Adipocyte (in vitro differentiated cells): Measurements from ENCODE around the gene ACKR3.

Source experiments
- DNase-seq: peaks from one replicate; pipeline ENCODE4 v3.0.0-alpha.2; 2015; ENCODE audit warnings: low read depth
- H3K27me3 ChIP-seq: replicated peaks from 2 replicates; pipeline ENCODE4 v1.7.0; 2013; ENCODE audit warnings: mild to moderate bottlenecking, low read length, moderate library complexity; ENCODE audit not compliant: control insufficient read depth, insufficient read depth
- H3K36me3 ChIP-seq: 2 replicates; pipeline ENCODE4 v1.7.0; 2013; ENCODE audit warnings: low read length, mild to moderate bottlenecking, moderate library complexity; ENCODE audit not compliant: control insufficient read depth, insufficient read depth, severe bottlenecking
- H3K4me1 ChIP-seq: 2 replicates; pipeline ENCODE4 v1.7.0; 2013; ENCODE audit warnings: mild to moderate bottlenecking, low read length, moderate library complexity; ENCODE audit not compliant: control insufficient read depth, insufficient read depth
- H3K4me3 ChIP-seq: 2 replicates; pipeline ENCODE4 v1.7.0; 2013; ENCODE audit warnings: mild to moderate bottlenecking, low read length, moderate library complexity
- H3K9ac ChIP-seq: 2 replicates; pipeline ENCODE4 v1.7.0; 2013; ENCODE audit warnings: mild to moderate bottlenecking, low read length, moderate library complexity
- H3K9me3 ChIP-seq: 2 replicates; pipeline ENCODE4 v1.7.0; 2013; ENCODE audit warnings: mild to moderate bottlenecking, low read length, moderate library complexity; ENCODE audit not compliant: control insufficient read depth

The ACKR3 gene

GRCh38 chr2:236604575-236605344 is 35.1 kb downstream of the ACKR3 start:
- Histone ChIP-seq H3K27me3 (peaks cover 20% of the 10 kb centered on the region), H3K9ac (no peak overlapping the region), H3K4me1 (peaks cover 21% of the 10 kb centered on the region), H3K36me3 (no peaks in the 10 kb centered on the region), H3K4me3 (no peak overlapping the region), H3K9me3 (no peaks in the 10 kb centered on the region)
- no peak for DNase-seq

GRCh38 chr2:236605345-236605734 is 35.7 kb downstream of the ACKR3 start:
- no peaks in the 10 kb centered on the region for H3K36me3 ChIP-seq
- H3K9ac ChIP-seq: no peak overlapping the region
- no peak overlapping the region for H3K4me3 ChIP-seq

GRCh38 chr2:236606023-236606422 is 36.4 kb downstream of the ACKR3 start:
- Histone ChIP-seq H3K4me1 (peaks cover 21% of the 10 kb centered on the region), H3K9ac (no peak overlapping the region), H3K27me3 (peaks cover 20% of the 10 kb centered on the region), H3K9me3 (no peaks in the 10 kb centered on the region), H3K4me3 (no peak overlapping the region), H3K36me3 (no peaks in the 10 kb centered on the region)
- no peak for DNase-seq

More at GRCh38 chr2:236605345-236605734, 35.7 kb downstream of the ACKR3 start:
- peaks cover 20% of the 10 kb centered on the region for H3K27me3 ChIP-seq
- no peaks in the 10 kb centered on the region for H3K9me3 ChIP-seq
- H3K4me1 ChIP-seq: peaks cover 21% of the 10 kb centered on the region
- no peak for DNase-seq

GRCh38 chr2:236607471-236608187 is 38.0 kb downstream of the ACKR3 start:
- peak; percentile 17 for DNase-seq
- no peak overlapping the region for H3K4me3 ChIP-seq
- no peak overlapping the region for H3K9ac ChIP-seq
- H3K36me3 ChIP-seq: no peaks in the 10 kb centered on the region
- no peaks in the 10 kb centered on the region for H3K9me3 ChIP-seq
- H3K27me3 ChIP-seq: peaks cover 16% of the 10 kb centered on the region
- peaks cover 21% of the 10 kb centered on the region for H3K4me1 ChIP-seq

GRCh38 chr2:236608188-236608525 is 38.5 kb downstream of the ACKR3 start:
- Histone ChIP-seq H3K4me3 (no peak overlapping the region), H3K36me3 (no peaks in the 10 kb centered on the region), H3K9me3 (no peaks in the 10 kb centered on the region), H3K4me1 (peaks cover 21% of the 10 kb centered on the region), H3K9ac (no peak overlapping the region), H3K27me3 (peaks cover 21% of the 10 kb centered on the region)
- peak; percentile 44 for DNase-seq

GRCh38 chr2:236608710-236609109 is 39.1 kb downstream of the ACKR3 start:
- no peaks in the 10 kb centered on the region for H3K36me3 ChIP-seq
- H3K27me3 ChIP-seq: peaks cover 24% of the 10 kb centered on the region
- H3K4me1 ChIP-seq: peaks cover 21% of the 10 kb centered on the region
- DNase-seq: peak; percentile 4
- H3K9ac ChIP-seq: no peak overlapping the region
- H3K9me3 ChIP-seq: no peaks in the 10 kb centered on the region
- no peak overlapping the region for H3K4me3 ChIP-seq

- no peak overlapping the region for H3K9ac ChIP-seq
- H3K27me3 ChIP-seq: peaks cover 25% of the 10 kb centered on the region
- no peak overlapping the region for H3K4me3 ChIP-seq
- no peaks in the 10 kb centered on the region for H3K36me3 ChIP-seq
- no peaks in the 10 kb centered on the region for H3K9me3 ChIP-seq
- peak; percentile 7 for DNase-seq
- peaks cover 21% of the 10 kb centered on the region for H3K4me1 ChIP-seq
Observed at GRCh38 chr2:236610991-236611821, 41.6 kb downstream of the ACKR3 start.

GRCh38 chr2:236612737-236613136 is 43.1 kb downstream of the ACKR3 start:
- no peaks in the 10 kb centered on the region for H3K9me3 ChIP-seq
- H3K27me3 ChIP-seq: peaks cover 29% of the 10 kb centered on the region
- H3K9ac ChIP-seq: no peak overlapping the region
- H3K4me3 ChIP-seq: no peak overlapping the region
- no peaks in the 10 kb centered on the region for H3K36me3 ChIP-seq
- DNase-seq: no peak
- H3K4me1 ChIP-seq: peaks cover 15% of the 10 kb centered on the region

- Histone ChIP-seq H3K9ac (no peak overlapping the region), H3K9me3 (no peaks in the 10 kb centered on the region), H3K27me3 (peaks cover 36% of the 10 kb centered on the region), H3K4me1 (peaks cover 7% of the 10 kb centered on the region), H3K4me3 (no peak overlapping the region), H3K36me3 (no peaks in the 10 kb centered on the region)
- no peak for DNase-seq
Observed at GRCh38 chr2:236613612-236614011, 44.0 kb downstream of the ACKR3 start.

- Histone ChIP-seq H3K9ac (no peak overlapping the region), H3K9me3 (no peaks in the 10 kb centered on the region), H3K36me3 (no peaks in the 10 kb centered on the region), H3K27me3 (peaks cover 46% of the 10 kb centered on the region), H3K4me1 (no peaks in the 10 kb centered on the region), H3K4me3 (no peak overlapping the region)
- DNase-seq: no peak
Observed at GRCh38 chr2:236614551-236614950, 44.9 kb downstream of the ACKR3 start.

- Histone ChIP-seq H3K9me3 (no peaks in the 10 kb centered on the region), H3K9ac (no peak overlapping the region), H3K4me1 (no peaks in the 10 kb centered on the region), H3K4me3 (no peak overlapping the region), H3K36me3 (no peaks in the 10 kb centered on the region), H3K27me3 (peaks cover 51% of the 10 kb centered on the region)
- DNase-seq: no peak
Observed at GRCh38 chr2:236616031-236616430, 46.4 kb downstream of the ACKR3 start.
